ENCODE data around the gene POU2F1.
A peak's percentile ranks its signal among the peaks of the same experiment; 100 is the strongest.

DNA sequence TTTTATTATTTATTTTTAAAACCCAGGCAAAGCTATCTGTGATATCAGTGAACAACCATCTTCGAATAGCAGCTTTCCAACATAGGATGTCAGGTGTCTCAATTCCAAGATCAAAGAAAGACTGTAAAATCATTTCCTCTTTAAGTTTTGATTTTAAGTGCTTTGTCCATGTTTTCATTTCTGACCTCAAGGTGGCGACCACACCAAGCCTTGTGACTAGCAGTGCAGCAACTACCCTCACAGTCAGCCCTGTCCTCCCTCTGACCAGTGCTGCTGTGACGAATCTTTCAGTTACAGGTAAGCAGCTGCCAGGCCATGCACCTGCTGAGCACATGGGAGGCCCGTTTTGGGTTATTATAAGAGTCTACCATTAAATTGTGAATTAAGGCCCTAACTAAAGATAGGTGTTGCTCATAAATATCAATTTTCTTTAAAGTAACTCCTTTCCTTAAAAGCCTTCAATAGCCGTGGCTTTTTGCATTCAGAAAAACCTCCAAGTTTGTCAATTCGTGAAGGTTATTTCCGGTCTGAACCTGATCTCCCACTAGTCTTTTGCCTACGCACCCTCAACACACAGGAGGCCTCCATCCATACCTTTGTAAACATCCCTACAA is 180.7 kb downstream of the POU2F1 start:
- peak; percentile 78 for TF ChIP-seq CTCF (IDR thresholded peaks at IDR 0.05)
- no peak for TF ChIP-seq EZH2phosphoT487 (IDR thresholded peaks at IDR 0.05)

All from neural progenitor cell (in vitro differentiated cells).